Mesendoderm (in vitro differentiated cells): ENCODE results near the gene RBM44.

Experiments used
- DNase-seq: peaks from one replicate; pipeline ENCODE4 v3.0.0; 2013
- H2AK5ac ChIP-seq: 2 replicates; pipeline ENCODE4 v1.6.1; 2013; ENCODE audit warnings: low read length, inconsistent platforms
- H2BK120ac ChIP-seq: 2 replicates; pipeline ENCODE4 v1.6.1; 2013; ENCODE audit warnings: low read depth, mild to moderate bottlenecking, low read length, moderate library complexity, mixed read lengths
- H2BK15ac ChIP-seq: replicated peaks from 2 replicates; pipeline ENCODE4 v1.6.1; 2013; ENCODE audit warnings: low read depth, mild to moderate bottlenecking, moderate library complexity
- H2BK5ac ChIP-seq: 2 replicates; pipeline ENCODE4 v1.6.1; 2013; ENCODE audit warnings: low read length, inconsistent platforms
- H3K18ac ChIP-seq: 2 replicates; pipeline ENCODE4 v1.6.1; 2013; ENCODE audit warnings: mild to moderate bottlenecking, low read length, mixed read lengths
- H3K23ac ChIP-seq: one replicate; pipeline ENCODE4 v1.6.1; 2013; ENCODE audit warnings: low read length
- H3K27ac ChIP-seq: 2 replicates; pipeline ENCODE4 v1.5.1; 2013; ENCODE audit warnings: low read depth, mild to moderate bottlenecking, inconsistent platforms, low read length, moderate library complexity
- H3K27me3 ChIP-seq: 2 replicates; pipeline ENCODE4 v1.6.1; 2013; ENCODE audit warnings: low read length, control low read depth, mild to moderate bottlenecking, inconsistent platforms; ENCODE audit not compliant: insufficient read depth, poor library complexity
- H3K36me3 ChIP-seq: 2 replicates; pipeline ENCODE4 v1.6.1; 2013; ENCODE audit warnings: low read length, inconsistent platforms; ENCODE audit not compliant: control insufficient read depth, insufficient read depth
- H3K4ac ChIP-seq: one replicate; pipeline ENCODE4 v1.6.1; 2013; ENCODE audit warnings: low read depth, mild to moderate bottlenecking, low read length, moderate library complexity
- H3K4me1 ChIP-seq: 2 replicates; pipeline ENCODE4 v1.6.1; 2013; ENCODE audit warnings: low read depth, low read length, inconsistent platforms; ENCODE audit not compliant: control insufficient read depth
- H3K4me2 ChIP-seq: 2 replicates; pipeline ENCODE4 v1.6.1; 2013; ENCODE audit warnings: low read length
- H3K4me3 ChIP-seq: 2 replicates; pipeline ENCODE4 v1.5.1; 2013; ENCODE audit warnings: mild to moderate bottlenecking, low read length
- H3K56ac ChIP-seq: one replicate; pipeline ENCODE4 v1.6.1; 2013; ENCODE audit warnings: low read length
- H3K79me1 ChIP-seq: 2 replicates; pipeline ENCODE4 v1.6.1; 2013; ENCODE audit warnings: low read length, inconsistent platforms
- H3K79me2 ChIP-seq: 2 replicates; pipeline ENCODE4 v1.6.1; 2013; ENCODE audit warnings: mild to moderate bottlenecking, low read length; ENCODE audit not compliant: control insufficient read depth, insufficient read depth
- H3K9ac ChIP-seq: 2 replicates; pipeline ENCODE4 v1.6.1; 2013; ENCODE audit warnings: low read length, inconsistent platforms
- H4K5ac ChIP-seq: one replicate; pipeline ENCODE4 v1.6.1; 2013; ENCODE audit warnings: low read length
- H4K8ac ChIP-seq: one replicate; pipeline ENCODE4 v1.6.1; 2013; ENCODE audit warnings: low read depth, mild to moderate bottlenecking, control low read depth, low read length, moderate library complexity
- WGBS: extraction: QIAGEN DNeasy Blood & Tissue Kit; methylation state at CpG from one replicate; pipeline ENCODE4 v1.1.7; 2013; ENCODE audit warnings: low lambda C conversion rate, missing lambda C conversion rate; ENCODE audit not compliant: insufficient coverage; ENCODE audit errors: extremely low coverage; 5-methylcytosine and 5-hydroxymethylcytosine counted together

The RBM44 gene

GRCh38 chr2:237877576-237878307 lies 79.2 kb downstream of the RBM44 start:
- Histone ChIP-seq H4K5ac (no peak overlapping the region), H3K18ac (no peak overlapping the region), H3K4ac (no peak overlapping the region), H3K56ac (no peak overlapping the region), H3K4me3 (no peak overlapping the region), H4K8ac (no peak overlapping the region), H2BK15ac (no peak overlapping the region), H3K4me1 (no peaks in the 10 kb centered on the region), H3K4me2 (no peak overlapping the region), H3K9ac (no peak overlapping the region), H3K79me2 (no peaks in the 10 kb centered on the region), H3K27me3 (no peaks in the 10 kb centered on the region), H3K79me1 (no peaks in the 10 kb centered on the region), H2AK5ac (no peak overlapping the region), H2BK5ac (no peak overlapping the region), H3K36me3 (no peaks in the 10 kb centered on the region), H3K23ac (no peak overlapping the region), H3K27ac (no peak overlapping the region), H2BK120ac (no peak overlapping the region)
- DNase-seq: no peak
- no CpG with 5 or more reads among the region's 25 CpGs for WGBS

DNA sequence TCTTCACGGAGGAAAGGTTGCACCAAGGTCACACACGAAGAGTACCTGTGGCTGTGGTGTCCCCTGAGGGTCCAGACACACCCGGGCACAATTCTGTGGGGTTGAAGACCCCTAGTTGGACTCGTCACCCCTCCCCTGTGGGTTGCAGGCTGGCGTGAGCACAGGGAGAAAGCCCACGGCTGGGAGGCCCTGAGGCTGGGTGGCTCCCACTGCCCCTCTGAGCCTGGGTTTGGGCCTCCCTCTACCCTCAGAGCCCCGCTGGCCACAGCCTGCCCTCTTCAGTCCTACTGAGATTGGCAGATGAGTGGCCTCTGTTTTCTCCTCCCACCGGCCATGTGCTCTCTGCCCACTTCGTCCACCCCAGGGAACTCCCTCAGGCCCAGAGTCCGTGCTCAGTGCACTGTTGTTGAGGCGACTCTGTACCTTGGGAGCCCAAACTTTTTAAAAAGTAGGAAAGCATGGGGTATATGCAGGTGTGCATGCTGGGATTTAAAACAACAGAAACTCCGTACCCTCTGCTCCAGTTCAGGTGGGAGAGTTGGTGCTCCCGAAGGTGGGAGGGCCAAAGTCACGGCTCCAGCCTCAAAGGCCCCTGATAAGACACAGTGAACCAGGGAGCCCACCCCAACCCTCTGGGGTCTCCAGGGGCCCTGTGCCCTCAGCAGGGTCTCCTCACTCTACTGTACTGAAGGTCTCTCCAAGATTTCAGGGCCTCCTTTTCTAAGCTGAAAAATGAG lies 79.9 kb downstream of the RBM44 start:
- no CpG with 5 or more reads among the region's 14 CpGs for WGBS
- Histone ChIP-seq H4K5ac (no peak overlapping the region), H3K27me3 (no peaks in the 10 kb centered on the region), H3K27ac (no peak overlapping the region), H2AK5ac (no peak overlapping the region), H3K18ac (no peak overlapping the region), H3K9ac (no peak overlapping the region), H2BK5ac (no peak overlapping the region), H3K4ac (no peak overlapping the region), H3K56ac (no peak overlapping the region), H2BK15ac (no peak overlapping the region), H3K36me3 (no peaks in the 10 kb centered on the region), H3K4me2 (no peak overlapping the region), H3K4me3 (no peak overlapping the region), H4K8ac (no peak overlapping the region), H3K79me1 (no peaks in the 10 kb centered on the region), H2BK120ac (no peak overlapping the region), H3K23ac (no peak overlapping the region), H3K79me2 (no peaks in the 10 kb centered on the region), H3K4me1 (no peaks in the 10 kb centered on the region)
- DNase-seq: no peak

GRCh38 chr2:237879058-237879430 lies 80.5 kb downstream of the RBM44 start:
- Histone ChIP-seq H4K5ac (no peak overlapping the region), H4K8ac (no peak overlapping the region), H2BK120ac (no peak overlapping the region), H2AK5ac (no peak overlapping the region), H3K4ac (no peak overlapping the region), H3K79me2 (no peaks in the 10 kb centered on the region), H2BK15ac (no peak overlapping the region), H3K4me1 (no peaks in the 10 kb centered on the region), H3K27me3 (no peaks in the 10 kb centered on the region), H3K79me1 (no peaks in the 10 kb centered on the region), H3K18ac (no peak overlapping the region), H3K4me3 (no peak overlapping the region), H3K27ac (no peak overlapping the region), H3K36me3 (no peaks in the 10 kb centered on the region), H3K9ac (no peak overlapping the region), H3K4me2 (no peak overlapping the region), H3K23ac (no peak overlapping the region), H3K56ac (no peak overlapping the region), H2BK5ac (no peak overlapping the region)
- DNase-seq: no peak
- WGBS: no CpG with 5 or more reads among the region's 5 CpGs

- no peak overlapping the region for H4K5ac ChIP-seq
- H4K8ac ChIP-seq: no peak overlapping the region
- no peak overlapping the region for H2AK5ac ChIP-seq
- H3K9ac ChIP-seq: no peak overlapping the region
- H3K4me1 ChIP-seq: no peaks in the 10 kb centered on the region
- no peak overlapping the region for H2BK5ac ChIP-seq
- H3K27ac ChIP-seq: no peak overlapping the region
- no peak overlapping the region for H3K56ac ChIP-seq
- no peak for DNase-seq
- no peaks in the 10 kb centered on the region for H3K36me3 ChIP-seq
- no peak overlapping the region for H3K4me2 ChIP-seq
- no peaks in the 10 kb centered on the region for H3K79me2 ChIP-seq
- no peak overlapping the region for H2BK15ac ChIP-seq
- H3K27me3 ChIP-seq: no peaks in the 10 kb centered on the region
- no peak overlapping the region for H3K4ac ChIP-seq
- H2BK120ac ChIP-seq: no peak overlapping the region
- no CpG with 5 or more reads among the region's 12 CpGs for WGBS
- no peak overlapping the region for H3K23ac ChIP-seq
- no peak overlapping the region for H3K18ac ChIP-seq
- H3K79me1 ChIP-seq: no peaks in the 10 kb centered on the region
- no peak overlapping the region for H3K4me3 ChIP-seq
Measured at GRCh38 chr2:237879991-237880560, 81.5 kb downstream of the RBM44 start.

GRCh38 chr2:237882510-237883481 lies 84.2 kb downstream of the RBM44 start:
- Histone ChIP-seq H3K79me1 (no peaks in the 10 kb centered on the region), H3K27me3 (no peaks in the 10 kb centered on the region), H4K5ac (no peak overlapping the region), H3K56ac (no peak overlapping the region), H3K18ac (no peak overlapping the region), H2BK120ac (no peak overlapping the region), H3K4me2 (no peak overlapping the region), H2BK5ac (no peak overlapping the region), H3K36me3 (no peaks in the 10 kb centered on the region), H3K23ac (no peak overlapping the region), H2AK5ac (no peak overlapping the region), H4K8ac (no peak overlapping the region), H3K4me1 (no peaks in the 10 kb centered on the region), H3K4me3 (no peak overlapping the region), H2BK15ac (no peak overlapping the region), H3K79me2 (no peaks in the 10 kb centered on the region), H3K9ac (no peak overlapping the region), H3K27ac (no peak overlapping the region), H3K4ac (no peak overlapping the region)
- DNase-seq: no peak
- no CpG with 5 or more reads among the region's 20 CpGs for WGBS
